ENCODE results near the gene ANXA3.

ANXA3 gene

GRCh38 chr4:78621395-78621794, 69.8 kb downstream of the ANXA3 start:
- TF ChIP-seq EGR1 (IDR thresholded peaks at IDR 0.05) (no peak), NFIC (IDR thresholded peaks at IDR 0.05) (no peak), EP300 (IDR thresholded peaks at IDR 0.05; ENCODE audit: borderline replicate concordance) (no peak), TCF12 (IDR thresholded peaks at IDR 0.05; ENCODE audit: low read depth) (no peak), YY1 (IDR thresholded peaks at IDR 0.05; ENCODE audit: low read depth) (no peak), CREB1 (IDR thresholded peaks at IDR 0.05; ENCODE audit: low read depth) (no peak), RAD21 (IDR thresholded peaks at IDR 0.05; ENCODE audit: low read depth) (no peak), TEAD4 (IDR thresholded peaks at IDR 0.05) (no peak), FOXM1 (IDR thresholded peaks at IDR 0.05; ENCODE audit: borderline replicate concordance, low read depth) (no peak), TAF1 (IDR thresholded peaks at IDR 0.05; ENCODE audit: low read depth) (no peak), CEBPB (IDR thresholded peaks at IDR 0.05) (no peak), ZBTB7A (IDR thresholded peaks at IDR 0.05; ENCODE audit: low read depth) (no peak)
- TF ChIP-seq, protein P1, sequence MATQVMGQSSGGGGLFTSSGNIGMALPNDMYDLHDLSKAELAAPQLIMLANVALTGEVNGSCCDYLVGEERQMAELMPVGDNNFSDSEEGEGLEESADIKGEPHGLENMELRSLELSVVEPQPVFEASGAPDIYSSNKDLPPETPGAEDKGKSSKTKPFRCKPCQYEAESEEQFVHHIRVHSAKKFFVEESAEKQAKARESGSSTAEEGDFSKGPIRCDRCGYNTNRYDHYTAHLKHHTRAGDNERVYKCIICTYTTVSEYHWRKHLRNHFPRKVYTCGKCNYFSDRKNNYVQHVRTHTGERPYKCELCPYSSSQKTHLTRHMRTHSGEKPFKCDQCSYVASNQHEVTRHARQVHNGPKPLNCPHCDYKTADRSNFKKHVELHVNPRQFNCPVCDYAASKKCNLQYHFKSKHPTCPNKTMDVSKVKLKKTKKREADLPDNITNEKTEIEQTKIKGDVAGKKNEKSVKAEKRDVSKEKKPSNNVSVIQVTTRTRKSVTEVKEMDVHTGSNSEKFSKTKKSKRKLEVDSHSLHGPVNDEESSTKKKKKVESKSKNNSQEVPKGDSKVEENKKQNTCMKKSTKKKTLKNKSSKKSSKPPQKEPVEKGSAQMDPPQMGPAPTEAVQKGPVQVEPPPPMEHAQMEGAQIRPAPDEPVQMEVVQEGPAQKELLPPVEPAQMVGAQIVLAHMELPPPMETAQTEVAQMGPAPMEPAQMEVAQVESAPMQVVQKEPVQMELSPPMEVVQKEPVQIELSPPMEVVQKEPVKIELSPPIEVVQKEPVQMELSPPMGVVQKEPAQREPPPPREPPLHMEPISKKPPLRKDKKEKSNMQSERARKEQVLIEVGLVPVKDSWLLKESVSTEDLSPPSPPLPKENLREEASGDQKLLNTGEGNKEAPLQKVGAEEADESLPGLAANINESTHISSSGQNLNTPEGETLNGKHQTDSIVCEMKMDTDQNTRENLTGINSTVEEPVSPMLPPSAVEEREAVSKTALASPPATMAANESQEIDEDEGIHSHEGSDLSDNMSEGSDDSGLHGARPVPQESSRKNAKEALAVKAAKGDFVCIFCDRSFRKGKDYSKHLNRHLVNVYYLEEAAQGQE (IDR thresholded peaks at IDR 0.05; ENCODE audit: low read depth): no peak
- TF ChIP-seq, protein P2, sequence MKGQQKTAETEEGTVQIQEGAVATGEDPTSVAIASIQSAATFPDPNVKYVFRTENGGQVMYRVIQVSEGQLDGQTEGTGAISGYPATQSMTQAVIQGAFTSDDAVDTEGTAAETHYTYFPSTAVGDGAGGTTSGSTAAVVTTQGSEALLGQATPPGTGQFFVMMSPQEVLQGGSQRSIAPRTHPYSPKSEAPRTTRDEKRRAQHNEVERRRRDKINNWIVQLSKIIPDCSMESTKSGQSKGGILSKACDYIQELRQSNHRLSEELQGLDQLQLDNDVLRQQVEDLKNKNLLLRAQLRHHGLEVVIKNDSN (IDR thresholded peaks at IDR 0.05): no peak
- TF ChIP-seq, protein P3, sequence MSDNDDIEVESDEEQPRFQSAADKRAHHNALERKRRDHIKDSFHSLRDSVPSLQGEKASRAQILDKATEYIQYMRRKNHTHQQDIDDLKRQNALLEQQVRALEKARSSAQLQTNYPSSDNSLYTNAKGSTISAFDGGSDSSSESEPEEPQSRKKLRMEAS (IDR thresholded peaks at IDR 0.05): no peak

DNA sequence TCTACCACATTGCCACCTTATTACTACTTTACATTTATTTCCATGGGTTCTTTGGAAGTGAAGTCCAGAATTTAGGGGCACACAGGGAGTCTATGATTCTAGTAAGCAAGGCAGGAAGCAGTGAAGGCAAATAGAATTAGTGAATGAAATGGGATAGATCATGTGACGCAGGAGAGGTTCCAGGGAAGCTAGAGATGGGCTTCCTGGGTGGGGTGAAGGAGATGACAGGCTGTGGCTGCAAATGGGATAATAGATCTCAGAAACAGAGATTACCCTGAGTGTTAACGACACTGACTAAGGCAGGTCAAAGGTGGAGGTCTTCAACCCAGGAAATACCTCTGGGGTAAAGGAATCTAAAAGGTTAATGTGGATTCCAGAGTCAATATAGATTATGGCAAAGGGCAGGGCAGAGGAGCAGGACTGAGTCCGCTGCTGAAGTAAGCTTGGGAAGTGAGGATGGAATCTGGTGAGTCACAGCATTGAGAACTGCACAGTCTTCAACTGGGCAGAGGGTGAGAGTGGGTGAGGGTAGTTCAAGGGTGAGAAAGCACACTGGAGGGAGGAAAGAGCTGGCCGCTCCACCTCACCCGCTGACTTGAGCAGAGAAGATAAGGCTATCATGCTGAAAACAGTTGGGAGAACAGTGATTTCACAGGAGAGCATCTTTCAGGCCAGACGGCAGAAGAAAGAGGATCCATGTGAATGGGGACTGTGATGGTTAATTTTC, 70.8 kb downstream of the ANXA3 start:
- no peak for TF ChIP-seq ZBTB7A (IDR thresholded peaks at IDR 0.05; ENCODE audit: low read depth)
- no peak for TF ChIP-seq TAF1 (IDR thresholded peaks at IDR 0.05; ENCODE audit: low read depth)
- TF ChIP-seq TCF12 (IDR thresholded peaks at IDR 0.05; ENCODE audit: low read depth): no peak
- TF ChIP-seq, protein P1 (IDR thresholded peaks at IDR 0.05; ENCODE audit: low read depth): no peak
- TF ChIP-seq NFIC (IDR thresholded peaks at IDR 0.05): no peak
- TF ChIP-seq RAD21 (IDR thresholded peaks at IDR 0.05; ENCODE audit: low read depth): no peak
- TF ChIP-seq EP300 (IDR thresholded peaks at IDR 0.05; ENCODE audit: borderline replicate concordance): no peak

DNA sequence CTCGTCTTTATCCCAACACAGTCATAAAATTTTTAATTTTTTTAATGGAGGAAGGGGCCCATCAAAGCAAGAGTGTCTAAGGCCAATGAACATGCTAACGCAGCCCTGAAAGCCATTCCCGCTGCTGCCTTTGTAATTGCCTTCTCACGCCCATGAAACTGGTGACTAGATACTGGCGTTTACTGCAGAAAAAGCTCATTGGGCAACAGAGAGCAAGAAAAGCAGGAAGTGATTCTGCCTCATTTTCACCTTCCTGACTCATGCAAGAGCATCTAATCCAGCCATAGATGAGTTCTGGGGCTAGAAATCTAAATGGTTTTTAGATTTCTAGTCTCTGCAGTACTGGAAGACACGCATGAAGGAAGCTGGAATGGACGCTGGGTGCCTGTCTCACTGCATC, 72.5 kb downstream of the ANXA3 start:
- TF ChIP-seq TAF1 (IDR thresholded peaks at IDR 0.05; ENCODE audit: low read depth): no peak
- no peak for TF ChIP-seq NFIC (IDR thresholded peaks at IDR 0.05)
- no peak for TF ChIP-seq TCF12 (IDR thresholded peaks at IDR 0.05; ENCODE audit: low read depth)
- TF ChIP-seq FOXM1 (IDR thresholded peaks at IDR 0.05; ENCODE audit: borderline replicate concordance, low read depth): no peak
- TF ChIP-seq CREB1 (IDR thresholded peaks at IDR 0.05; ENCODE audit: low read depth): no peak
- TF ChIP-seq CEBPB (IDR thresholded peaks at IDR 0.05): no peak
- TF ChIP-seq TEAD4 (IDR thresholded peaks at IDR 0.05): no peak
- no peak for TF ChIP-seq EGR1 (IDR thresholded peaks at IDR 0.05)
- no peak for TF ChIP-seq EP300 (IDR thresholded peaks at IDR 0.05; ENCODE audit: borderline replicate concordance)
- TF ChIP-seq YY1 (IDR thresholded peaks at IDR 0.05; ENCODE audit: low read depth): no peak
- TF ChIP-seq RAD21 (IDR thresholded peaks at IDR 0.05; ENCODE audit: low read depth): no peak
- TF ChIP-seq ZBTB7A (IDR thresholded peaks at IDR 0.05; ENCODE audit: low read depth): no peak
- TF ChIP-seq, protein P2 (IDR thresholded peaks at IDR 0.05): no peak
- TF ChIP-seq, protein P1 (IDR thresholded peaks at IDR 0.05; ENCODE audit: low read depth): no peak
- TF ChIP-seq, protein P3 (IDR thresholded peaks at IDR 0.05): no peak

- TF ChIP-seq YY1 (IDR thresholded peaks at IDR 0.05; ENCODE audit: low read depth): no peak
- TF ChIP-seq EGR1 (IDR thresholded peaks at IDR 0.05): no peak
- TF ChIP-seq RAD21 (IDR thresholded peaks at IDR 0.05; ENCODE audit: low read depth): no peak
- TF ChIP-seq, protein P1 (IDR thresholded peaks at IDR 0.05; ENCODE audit: low read depth): no peak
- TF ChIP-seq, protein P3 (IDR thresholded peaks at IDR 0.05): no peak
- TF ChIP-seq FOXM1 (IDR thresholded peaks at IDR 0.05; ENCODE audit: borderline replicate concordance, low read depth): no peak
- no peak for TF ChIP-seq ZBTB7A (IDR thresholded peaks at IDR 0.05; ENCODE audit: low read depth)
- no peak for TF ChIP-seq NFIC (IDR thresholded peaks at IDR 0.05)
- no peak for TF ChIP-seq EP300 (IDR thresholded peaks at IDR 0.05; ENCODE audit: borderline replicate concordance)
- no peak for TF ChIP-seq TAF1 (IDR thresholded peaks at IDR 0.05; ENCODE audit: low read depth)
- TF ChIP-seq CREB1 (IDR thresholded peaks at IDR 0.05; ENCODE audit: low read depth): no peak
These were observed 73.5 kb downstream of the ANXA3 start for GRCh38 chr4:78625073-78625472.

All from Ishikawa (cell line).